ENCODE measurements around the gene ZNF43.
A peak's percentile ranks its signal among the peaks of the same experiment; 100 is the strongest.
"Not testable (repeated sequence)": the region's sequence is repeated elsewhere in the genome, so short reads cannot be mapped to it uniquely, and the experiment has no call there.

The ZNF43 gene

DNA sequence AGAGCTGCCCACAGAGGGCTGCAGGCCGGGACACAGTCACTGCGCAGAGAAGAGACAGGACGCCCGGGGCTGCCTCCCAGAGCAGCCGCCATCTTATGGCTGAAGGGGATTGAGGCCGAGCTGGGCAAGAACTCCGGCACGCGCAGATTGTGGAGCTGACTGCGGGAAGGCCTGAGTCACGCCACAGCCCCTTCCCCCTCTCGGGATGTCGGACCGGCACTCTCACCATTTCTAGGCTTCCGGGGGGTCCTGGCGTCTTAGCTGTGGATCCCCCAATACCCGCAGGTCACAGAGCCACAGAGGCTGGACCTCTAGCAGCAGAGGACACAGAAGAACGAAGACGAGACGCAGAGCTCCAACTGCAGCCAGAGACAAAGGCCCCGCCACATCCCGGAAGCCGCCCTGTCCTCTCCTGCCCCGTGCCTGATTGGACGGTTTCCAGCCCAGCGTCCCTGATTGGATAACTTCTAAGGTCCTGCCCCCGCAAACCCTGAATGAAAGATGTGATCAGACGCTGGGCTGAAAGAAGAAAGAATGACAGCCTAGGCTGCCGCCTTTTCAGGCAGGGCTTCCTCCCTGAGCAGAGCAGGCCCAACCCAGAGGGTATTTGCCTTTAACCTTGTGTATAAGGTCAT is at the start of gene ZNF43:
Gene ZNF43 (minus strand): TSS at position 373 of the 635 bp plus-strand sequence. CDS start 144 bp downstream, at position 229.
- DNase-seq = peak; percentile 86 to 94 (median 91)

DNA sequence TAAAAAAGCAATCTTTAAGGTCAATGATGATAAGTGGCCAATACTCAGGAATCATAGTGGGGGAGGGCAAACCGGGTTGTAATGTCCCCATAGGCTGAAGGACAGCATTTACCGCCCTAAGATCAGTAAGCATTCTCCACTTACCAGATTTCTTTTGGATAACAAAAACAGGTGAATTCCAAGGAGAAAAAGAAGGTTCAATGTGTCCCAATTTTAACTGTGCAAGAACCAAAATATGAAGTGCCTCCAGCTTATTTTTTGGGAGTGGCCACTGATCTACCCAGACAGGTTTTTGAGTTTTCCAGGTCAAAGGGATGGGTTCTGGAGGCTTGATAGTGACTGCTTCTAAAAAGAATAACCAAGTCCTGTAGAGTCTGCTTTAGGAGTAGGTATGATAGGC is 49.5 kb upstream of the ZNF43 start:
- not testable (repeated sequence) for DNase-seq

DNA sequence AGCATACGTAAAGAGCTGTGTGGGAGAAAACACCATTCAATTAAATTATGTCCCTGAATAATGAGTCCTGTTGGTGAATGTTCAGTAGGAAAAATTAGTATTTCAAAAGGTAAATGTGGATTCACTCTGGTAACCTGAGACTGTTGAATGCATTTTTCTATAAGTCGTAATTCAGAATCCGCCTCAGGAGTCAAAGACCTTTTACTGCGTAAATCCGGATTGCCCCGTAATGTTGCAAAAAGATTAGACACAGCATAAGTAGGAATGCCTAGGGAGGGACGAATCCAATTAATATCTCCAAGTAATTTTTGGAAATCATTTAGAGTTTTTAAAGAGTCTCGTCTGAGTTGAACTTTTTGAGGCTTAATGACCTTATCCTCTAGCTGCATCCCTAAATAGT is 48.8 kb upstream of the ZNF43 start:
- DNase-seq = not testable (repeated sequence)

DNA sequence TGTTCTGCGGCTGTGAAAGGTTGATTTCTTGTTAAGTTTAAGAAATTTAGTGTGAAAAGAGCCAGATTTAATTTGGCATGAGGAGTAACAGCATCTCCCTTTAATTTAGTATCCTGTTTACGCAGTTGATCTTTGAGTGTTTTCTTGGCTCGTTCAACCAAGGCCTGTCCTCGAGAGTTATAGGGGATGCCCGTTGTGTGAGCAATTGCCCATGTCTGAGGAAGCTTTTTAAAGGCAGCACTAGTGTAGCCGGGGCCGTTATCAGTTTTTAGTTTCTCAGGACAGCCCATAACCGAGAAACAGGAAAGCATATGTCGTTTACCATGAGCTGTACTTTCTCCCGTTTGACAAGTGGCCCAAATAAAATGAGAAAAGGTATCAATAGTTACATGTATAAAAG is 47.5 kb upstream of the ZNF43 start:
- DNase-seq = no peak

DNA sequence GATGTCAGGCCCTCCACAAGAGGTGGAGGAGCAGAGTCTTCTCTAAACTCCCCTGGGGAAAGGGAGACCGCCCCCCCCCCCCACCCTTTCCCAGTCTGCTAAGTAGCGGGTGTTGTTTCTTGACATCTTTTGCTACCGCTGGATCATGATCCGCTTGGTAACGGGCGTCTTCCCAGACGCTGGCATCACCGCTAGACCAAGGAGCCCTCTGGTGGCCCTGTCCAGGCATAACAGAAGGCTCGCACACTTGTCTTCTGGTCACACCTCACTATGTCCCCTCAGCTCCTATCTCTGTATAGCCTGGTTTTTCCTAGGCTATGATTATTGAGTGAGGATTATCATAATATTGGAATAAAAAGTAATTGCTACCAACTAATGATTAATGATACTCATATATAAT is 44.8 kb upstream of the ZNF43 start:
- DNase-seq = not testable (repeated sequence)

DNA sequence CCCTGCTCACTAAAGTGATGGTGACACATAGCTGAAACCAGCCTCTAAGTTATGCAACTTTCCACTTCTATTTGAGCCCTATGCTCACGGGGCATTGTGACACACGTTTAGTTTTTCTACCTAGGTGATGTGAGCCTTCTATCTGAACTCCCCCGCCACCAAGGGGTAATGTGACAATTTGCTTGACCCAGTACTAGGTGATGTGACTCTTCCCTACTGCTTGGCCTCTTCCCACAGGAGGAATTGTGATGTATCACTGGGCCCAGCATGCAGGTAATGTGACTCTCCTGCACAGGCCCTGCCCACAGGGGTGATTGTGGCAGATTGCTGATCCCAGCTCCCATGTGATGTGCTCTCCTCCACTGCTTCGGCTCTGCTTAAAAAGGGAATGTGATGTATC is 42.7 kb upstream of the ZNF43 start:
- no peak for DNase-seq

DNA sequence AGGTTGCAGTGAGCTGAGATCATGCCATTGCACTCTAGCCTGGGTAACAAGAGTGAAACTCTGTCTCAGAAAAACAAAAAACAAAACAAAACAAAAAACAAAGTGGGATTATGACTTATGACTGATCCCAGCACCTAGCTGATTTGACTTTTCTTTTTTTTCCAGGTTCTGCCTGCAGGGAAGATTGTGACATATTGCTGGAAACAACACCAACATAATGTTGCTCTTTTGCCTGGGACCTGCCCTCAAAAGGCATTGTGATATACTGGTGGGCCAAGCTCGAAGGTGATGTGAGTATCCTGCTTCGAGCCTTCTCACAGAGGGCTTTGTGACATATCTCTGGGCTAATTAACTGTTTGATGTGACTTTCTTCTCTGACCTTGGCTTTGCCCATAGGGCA is 42.0 kb upstream of the ZNF43 start:
- no peak for DNase-seq

DNA sequence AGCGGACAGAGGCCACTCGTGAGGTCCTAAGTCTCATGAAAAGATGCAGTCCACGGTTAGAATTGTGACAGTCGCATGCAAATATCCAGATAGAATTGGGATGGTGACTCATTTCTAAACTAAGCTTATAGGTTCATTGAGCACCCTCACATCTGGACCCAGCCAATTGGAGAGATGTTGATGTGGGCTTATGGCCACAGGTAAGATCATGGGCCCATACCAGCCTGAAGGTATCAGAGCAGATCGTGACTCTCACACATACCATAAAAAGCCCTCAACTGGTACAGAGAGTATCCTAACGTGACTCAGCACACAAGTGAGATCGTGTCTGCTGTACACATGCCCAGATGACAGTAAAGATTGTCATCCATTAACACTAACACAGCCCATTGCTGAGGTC is 40.6 kb upstream of the ZNF43 start:
- not testable (repeated sequence) for DNase-seq

DNA sequence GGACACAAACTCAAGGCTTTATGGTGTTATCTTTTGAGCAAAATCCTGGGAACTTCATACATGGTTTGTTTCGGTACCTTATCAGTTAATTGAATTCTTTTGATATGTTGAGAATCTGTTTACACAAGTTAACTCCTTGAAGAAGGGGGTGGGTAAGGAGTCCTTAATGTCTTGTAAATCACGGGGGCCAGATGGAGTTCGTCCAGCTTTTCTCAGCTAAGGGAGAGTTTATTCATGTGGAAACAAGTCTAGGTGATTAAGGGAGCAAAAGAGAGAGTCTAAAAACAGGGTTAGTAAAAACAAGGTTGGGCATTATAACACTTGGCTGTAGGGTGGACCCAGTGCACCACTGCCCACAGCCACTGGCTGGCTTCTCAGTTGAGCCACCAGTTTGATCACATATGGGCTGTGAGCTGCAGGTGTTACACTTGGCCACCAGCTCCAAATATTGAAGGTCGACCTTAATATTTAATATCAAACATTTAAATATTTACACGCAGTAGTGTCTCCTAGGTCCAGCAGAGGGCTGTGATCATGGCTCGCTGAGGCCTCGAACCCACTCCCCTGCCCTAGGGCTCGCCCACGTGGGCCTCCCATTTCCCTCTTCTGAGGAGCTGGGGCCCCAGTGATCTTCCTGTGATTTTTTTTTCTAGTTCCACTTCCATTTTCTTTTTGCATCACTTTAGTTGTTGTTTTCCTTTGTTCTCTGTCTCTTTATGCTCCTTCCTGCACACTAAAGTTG is 21.0 kb upstream of the ZNF43 start:
- no peak for DNase-seq

DNA sequence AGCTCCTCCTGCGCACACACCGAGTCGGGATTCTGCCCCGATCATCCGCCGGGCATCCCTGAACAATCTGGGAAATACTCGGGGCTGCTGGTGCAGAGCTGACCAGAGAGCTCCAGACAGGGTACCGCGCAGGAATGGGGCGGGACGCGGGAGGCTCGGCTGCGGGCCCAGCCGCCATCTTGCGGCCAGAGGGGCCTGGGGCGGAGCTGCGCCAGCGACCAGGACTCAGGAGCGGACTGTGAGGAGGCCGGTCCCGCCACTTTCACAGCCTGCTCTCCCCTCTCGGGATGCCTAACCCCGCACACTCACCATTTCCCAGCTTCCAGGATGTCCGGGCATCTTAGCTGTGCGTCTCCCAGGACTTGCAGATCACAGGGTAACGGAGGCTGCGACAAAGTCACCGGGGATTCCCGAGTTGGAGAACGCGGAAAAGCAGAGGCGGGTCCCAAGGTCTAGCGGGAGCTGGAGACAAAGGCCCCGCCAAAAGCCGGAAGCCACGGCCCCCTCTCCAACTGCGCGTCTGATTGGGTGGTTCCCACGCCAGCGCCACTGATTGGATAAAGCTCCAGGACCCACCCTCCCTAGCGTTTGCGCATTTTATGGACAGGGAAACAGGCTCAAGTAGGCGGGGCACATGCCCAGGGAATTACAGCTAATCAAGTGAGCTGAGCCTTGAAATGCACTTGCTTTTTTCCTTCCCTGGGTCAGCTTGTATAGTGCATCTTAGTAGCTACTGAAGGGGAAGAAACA is 15.8 kb upstream of the ZNF43 start:
- peak; percentile 82 to 92 (median 87) for DNase-seq

DNA sequence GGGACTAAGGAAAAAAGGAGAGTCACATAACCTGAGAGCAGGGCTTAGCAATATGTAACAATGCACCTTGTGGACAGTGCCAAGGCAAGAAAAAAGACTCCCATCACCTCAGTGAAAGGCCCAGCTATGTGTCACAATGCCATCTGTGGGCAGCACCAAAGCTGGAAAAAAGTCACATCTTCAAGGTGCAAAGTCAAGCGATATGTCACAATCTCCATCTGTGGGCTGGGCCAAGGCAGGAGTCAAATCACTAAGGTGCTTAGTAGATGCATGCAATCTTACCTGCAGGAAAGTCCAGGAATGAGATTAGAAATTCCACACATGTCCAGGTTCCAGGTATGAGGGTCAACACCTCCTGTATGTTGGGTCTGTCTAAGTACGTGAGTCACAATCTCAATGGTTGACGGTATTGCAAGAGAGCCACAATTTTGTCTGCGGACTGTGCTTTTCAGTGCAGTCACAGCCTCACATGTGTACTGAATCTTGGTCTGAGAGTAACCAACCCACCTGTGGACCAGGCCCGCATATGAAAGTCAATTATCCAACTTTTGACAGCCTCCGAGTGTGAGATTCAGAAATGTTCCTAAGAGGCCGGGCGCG is 14.8 kb upstream of the ZNF43 start:
- peak in 1 of 6 experiments; percentile 15 for DNase-seq

DNA sequence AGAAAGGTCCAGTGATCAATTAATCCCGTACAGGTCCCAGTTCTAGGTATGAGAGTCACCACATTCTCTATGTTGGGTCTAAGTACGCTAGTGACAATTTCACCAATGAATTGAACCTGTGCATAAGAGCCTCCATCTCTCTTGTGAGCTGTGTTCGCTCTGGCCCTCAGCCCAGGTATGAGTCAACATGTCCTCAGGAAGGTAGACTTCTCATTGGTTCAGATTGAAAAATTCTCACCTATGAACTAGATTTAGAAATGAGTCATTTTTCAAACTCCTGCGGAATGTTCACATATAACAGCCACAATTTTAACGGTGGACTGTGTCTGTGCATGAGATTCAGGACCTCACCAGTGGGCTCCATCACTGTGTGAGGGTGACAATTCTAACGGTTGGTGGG is 12.7 kb upstream of the ZNF43 start:
- no peak for DNase-seq

DNA sequence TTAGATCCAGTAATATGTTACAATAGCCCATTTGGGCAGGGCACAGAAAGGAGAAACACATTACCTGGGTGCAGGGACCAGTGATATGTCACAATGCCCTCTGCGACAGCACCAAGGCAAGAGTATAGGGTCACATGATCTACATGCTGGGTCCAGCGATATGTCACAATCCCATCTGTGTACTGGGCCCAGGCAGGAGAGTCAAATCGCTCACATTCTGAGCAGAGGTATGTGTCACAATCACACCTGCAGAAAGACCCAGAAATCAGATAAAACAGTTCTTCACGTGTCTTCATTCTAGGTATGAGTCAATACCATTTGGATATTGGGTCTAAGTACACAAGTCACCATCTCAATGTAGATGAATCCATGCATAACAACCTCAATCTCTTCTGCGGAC is 7.1 kb upstream of the ZNF43 start:
- DNase-seq = no peak

DNA sequence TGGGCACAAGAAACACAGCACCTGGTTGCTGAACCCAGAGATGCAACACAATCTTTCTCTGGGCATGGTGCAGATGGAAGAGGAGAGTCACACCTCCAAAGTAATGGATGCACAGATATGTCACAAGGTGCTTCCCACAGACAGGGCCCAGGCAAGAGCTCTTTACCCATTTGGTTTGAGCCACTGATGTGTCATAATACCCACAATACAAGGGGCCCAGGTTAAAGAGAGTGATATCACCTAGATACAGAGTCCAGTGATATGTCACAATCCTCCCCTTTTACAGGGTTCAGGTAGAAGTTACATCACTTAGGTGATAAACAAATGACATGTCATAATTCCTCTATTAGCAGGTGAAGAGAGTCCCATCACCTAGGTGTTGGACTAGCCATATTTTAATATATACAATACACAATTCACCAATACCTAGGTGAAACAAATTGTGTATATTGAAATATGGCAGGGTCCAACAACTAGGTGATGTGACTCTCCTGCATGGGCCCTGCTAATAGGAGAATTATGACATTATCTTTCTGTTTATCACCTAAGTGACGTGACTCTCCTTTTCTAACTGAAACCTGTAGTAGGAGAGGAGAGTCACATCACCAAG is 5.6 kb upstream of the ZNF43 start:
- DNase-seq = no peak

DNA sequence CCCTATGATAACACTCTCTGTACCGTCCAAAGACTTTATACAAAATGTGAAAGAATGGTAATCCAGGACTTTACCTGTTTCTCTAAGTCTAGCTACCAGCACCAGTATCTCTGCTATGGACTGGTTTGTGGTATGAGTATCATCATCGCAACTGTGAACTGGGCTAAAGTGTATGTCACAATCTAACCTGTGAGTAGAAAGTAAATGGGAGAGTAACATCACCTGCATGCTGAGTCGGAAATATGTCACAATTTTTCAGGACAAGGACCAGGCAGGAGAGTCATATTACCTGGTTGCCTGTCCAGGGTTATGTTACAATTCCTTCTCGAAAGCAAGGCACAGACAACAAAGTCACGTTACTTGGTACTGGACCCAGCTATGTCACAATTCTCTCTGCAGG is 5.1 kb upstream of the ZNF43 start:
- no peak for DNase-seq

DNA sequence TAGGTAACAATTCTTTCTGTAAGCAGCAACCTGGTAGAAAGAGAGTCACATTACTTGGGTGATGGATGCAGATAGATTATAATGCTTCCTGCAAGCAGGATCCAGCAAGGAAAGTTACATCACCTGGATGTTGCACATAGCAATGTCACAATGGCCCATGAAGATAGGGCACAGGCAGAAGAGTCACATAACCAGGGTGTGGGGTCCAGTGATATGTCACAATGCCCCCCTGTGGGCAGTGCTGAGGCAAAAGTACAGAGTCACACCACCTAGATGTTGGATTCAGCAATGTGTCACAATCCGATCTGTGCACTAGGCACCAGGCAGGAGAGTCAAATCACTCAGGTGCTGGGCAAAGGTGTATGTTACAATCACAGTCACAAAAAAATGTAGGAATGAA is 4.0 kb upstream of the ZNF43 start:
- no peak for DNase-seq

DNA sequence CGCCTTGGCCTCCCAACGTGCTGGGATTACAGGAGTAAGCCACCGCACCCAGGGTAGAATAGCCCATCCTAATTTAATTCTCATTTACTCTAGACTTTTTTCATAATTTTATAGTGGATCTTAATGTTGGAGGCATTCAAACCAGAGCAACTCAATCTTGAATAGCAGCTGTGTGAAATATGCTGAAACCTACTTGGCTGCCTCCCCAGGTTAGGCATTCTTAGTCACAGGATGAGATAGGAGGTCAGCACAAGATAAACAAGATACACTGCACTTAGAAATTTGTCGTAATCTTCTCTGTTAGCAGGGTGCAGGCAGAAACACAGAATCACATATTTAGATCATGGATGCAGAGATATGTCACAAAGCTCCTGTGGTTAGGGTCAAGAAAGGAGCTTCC is 2.7 kb upstream of the ZNF43 start:
- DNase-seq = no peak

DNA sequence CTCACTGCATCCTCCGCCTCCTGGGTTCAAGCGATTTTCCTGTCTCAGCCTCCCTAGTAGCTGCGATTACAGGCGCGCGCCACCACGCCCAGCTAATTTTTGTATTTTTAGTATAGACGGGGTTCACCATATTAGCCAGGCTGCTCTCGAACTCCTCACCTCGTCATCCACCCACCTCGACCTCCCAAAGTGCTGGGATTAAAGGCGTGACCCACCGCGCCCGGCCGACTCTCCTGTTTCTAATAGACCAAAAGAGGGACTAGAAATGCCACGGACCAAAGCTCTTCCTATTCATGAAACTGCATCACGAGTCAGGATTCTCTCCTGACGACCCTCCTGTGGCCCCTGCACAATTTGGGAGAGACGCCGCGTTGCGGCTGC is 563 bp downstream of the ZNF43 start:
- DNase-seq = no peak

DNA sequence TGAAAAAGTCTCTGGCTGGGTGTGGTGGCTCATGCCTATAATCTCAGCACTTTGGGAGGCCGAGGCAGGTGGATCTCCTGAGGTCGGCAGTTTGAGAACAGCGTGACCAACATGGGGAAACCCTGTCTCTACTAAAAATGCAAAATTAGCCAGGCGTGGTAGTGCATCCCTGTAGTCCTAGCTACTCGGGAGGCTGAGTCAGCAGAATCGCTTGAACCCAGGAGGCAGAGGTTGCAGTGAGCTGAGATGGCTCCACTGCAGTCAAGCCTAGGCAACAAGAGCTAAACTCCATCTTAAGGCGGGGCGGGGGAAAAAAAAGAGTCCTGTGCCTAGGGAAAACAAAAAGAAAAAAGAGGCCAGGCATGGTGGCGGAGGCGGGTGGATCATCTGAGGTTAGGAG is 2.2 kb downstream of the ZNF43 start:
- DNase-seq = no peak

DNA sequence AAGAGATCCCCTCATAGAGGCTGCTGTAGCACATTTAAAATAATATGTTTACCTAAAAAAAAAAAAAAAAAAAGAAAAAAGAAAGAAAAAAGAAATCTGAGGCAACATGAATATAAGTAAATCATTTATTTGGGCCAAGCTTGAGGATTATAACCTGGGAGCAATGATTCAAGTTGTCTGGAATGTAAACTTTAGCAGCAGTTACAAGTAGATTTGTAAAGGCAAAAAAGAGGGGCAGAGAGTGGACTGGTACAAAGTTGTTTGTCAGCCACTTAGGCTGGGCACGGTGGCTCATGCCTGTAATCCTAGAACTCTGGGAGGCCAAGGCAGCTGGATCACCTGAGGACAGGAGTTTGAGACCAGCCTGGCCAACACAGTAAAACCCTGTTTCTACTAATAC is 11.3 kb downstream of the ZNF43 start:
- DNase-seq = no peak

DNA sequence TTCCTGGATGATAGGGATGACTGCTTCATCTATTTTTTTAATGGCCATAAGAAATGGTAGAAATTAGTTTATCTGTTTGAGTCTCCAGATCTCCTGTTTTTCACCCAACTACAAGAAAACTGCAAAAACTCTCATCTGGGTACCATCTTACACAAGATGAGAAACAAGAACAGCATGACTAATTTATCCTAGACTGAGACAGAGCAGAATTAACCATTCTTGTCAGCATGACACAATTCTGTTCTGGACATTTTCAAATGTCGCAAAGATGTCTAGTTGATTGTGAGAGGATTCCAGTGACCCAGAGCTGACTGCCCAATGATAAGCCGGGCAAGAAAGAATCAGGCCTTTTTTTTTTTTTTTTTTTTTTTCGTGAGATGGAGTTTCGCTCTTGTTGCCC is 12.8 kb downstream of the ZNF43 start:
- DNase-seq = no peak

DNA sequence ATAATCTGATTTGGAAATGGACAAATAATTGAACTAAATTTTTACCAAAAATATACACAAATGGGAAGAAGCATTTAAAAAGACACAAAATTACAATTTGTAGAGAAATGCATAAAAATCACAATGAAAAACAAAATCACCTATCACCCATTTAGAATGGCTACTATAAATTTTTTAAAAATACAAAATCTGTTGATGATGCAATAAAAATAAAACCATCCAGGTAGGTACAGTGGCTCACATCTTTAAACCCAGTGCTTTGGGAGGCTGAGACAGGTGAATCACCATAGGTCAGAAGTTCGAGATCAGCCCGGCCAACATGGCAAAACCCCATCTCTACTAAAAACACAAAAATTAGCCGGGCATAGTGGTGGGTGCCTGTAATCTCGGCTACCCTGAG is 23.5 kb downstream of the ZNF43 start:
- no peak for DNase-seq

DNA sequence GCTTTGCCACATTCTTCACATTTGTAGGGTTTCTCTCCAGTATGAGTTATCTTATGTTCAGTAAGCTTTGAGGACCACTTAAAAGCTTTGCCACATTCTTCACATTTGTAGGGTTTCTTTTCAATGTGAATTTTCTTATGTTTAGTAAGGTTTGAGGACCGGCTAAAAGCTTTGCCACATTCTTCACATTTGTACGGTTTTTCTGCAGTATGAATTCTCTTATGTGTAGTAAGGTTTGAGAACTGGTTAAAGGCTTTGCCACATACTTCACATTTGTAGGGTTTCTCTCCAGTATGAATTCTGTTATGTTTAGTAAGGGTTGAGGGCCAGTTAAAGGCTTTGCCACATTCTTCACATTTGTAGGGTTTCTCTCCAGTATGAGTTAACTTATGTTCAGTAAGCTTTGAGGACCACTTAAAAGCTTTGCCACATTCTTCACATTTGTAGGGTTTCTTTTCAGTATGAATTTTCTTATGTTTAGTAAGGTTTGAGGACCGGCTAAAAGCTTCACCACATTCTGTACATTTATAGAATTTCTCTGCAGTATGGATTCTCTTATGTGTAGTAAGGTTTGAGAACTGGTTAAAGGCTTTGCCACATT is 27.5 kb downstream of the ZNF43 start:
- not testable (repeated sequence) for DNase-seq
